HG02938 (cell line): ENCODE data around the gene DPY19L3.
"Not testable (repeated sequence)": the region's sequence is repeated elsewhere in the genome, so short reads cannot be mapped to it uniquely, and the experiment has no call there.

Experiments used
- ATAC-seq: cut with Tn5 transposase; IDR thresholded peaks from one replicate; pipeline ENCODE4 v1.9.1; 2021; ENCODE audit warnings: mild to moderate bottlenecking, moderate library complexity; ENCODE audit not compliant: unreplicated experiment

DPY19L3 gene

GRCh38 chr19:32392901-32393300 is 12.7 kb upstream of the DPY19L3 start:
- no peak for ATAC-seq

DNA sequence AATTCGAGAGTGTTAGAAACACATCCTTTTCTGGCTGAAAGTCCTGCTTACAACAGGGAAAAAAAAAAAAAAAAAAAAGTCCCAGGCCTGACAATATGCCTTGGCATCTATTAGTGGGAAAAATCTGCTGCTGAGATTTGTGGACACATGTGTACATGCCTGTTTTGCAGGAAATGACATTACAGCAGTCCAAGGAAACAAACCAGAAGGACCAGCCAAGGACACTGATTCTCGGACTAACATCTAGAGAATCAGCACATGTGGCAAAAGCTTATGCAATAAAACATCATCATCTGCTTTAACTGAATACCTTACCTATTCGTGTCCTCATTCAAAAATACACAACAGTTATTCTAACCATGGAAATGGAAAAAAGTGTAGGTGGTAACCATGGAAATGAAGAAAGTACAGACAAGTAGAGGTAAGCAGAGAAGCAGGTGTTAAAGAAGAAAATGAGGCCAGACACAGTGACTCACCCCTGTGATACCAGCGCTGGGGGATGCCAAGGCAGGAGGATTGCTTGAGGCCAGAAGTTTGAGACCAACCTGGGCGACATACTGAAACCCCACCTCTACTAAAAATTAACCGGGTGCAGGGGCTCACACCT is 9.4 kb upstream of the DPY19L3 start:
- ATAC-seq: no peak

- ATAC-seq: no peak
Observed at GRCh38 chr19:32397671-32398101, 7.9 kb upstream of the DPY19L3 start.

DNA sequence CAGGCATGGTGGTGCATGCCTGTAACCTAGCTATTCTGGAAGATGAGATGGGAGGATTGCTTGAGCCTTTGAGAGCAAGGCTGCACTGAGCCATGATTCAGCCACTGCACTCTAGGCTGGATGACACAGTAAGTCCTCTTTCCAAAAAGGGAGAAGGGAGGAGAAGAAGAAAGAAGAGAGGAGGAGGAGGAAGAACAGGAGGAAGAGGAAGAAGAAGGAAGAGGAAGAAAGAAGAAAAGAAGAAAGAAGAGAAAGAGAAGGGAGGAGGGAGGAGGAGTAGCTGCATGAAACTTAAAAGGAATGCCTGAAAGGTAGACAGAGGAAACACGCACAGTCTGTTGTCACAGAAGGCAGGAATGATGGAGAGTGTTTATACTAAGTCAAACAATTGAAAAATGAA is 3.6 kb upstream of the DPY19L3 start:
- no peak for ATAC-seq

- no peak for ATAC-seq
Observed at GRCh38 chr19:32403291-32403995, 2.1 kb upstream of the DPY19L3 start.

DNA sequence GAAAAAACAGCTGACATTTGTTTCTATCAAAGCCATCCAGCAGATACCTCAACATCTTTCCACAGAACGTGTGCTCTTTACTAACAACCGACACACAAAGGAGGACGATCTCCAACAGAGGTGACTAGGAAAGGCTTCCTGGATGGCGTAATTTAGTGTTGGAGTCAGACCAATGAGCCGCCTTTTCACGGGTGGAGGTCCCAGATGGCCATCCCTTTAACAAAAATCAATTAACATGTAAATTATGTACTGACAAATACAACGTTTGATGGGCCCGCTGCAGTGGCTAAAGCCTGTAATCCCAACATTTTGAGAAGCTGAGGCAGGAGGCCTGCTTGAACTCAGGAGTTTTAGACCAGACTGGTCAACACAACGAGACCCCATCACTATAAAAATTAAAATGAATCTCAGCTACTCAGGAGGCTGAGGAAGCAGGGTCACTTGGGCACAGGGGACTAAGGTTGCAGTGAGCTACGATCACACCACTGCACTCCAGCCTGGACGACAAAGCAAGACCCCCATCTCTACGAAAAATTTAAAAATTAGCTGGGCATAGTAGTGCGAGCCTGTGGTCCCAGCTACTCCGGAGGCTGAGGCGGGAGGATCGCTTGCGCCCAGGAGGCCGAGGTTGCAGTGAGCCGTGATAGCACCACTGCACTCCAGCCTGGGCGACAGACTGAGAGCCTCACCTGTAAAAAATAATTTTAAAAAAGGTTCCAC is 1.2 kb upstream of the DPY19L3 start:
- no peak for ATAC-seq

DNA sequence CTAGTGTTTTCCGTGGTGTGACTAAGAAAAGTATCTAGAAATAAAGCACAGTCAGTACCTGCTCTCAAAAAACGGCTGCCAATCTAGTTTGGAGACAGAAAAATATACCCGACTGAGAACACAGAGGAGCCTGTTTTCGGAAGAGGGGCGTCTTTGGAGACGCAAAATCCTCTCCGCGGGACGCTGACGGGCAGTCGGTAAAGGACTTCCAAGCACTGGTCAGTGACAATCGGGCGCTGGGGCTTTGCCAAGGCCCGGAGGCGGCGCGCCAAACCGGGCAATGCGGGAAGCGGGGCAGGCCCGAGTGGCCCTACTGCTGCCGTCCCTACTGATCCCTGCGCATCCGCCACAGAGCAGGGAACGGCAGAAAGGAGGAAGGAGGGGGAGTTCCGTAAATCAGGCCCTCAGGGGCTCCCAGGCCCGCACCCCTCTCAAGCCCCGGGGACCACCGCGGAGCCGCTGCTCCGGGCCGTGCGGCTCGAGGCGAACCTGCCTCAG is 588 bp upstream of the DPY19L3 start:
- ATAC-seq: peak; percentile 6

- no peak for ATAC-seq
Observed at GRCh38 chr19:32406161-32407003, 812 bp downstream of the DPY19L3 start.

- ATAC-seq: no peak
Observed at GRCh38 chr19:32407004-32407992, 1.7 kb downstream of the DPY19L3 start.

DNA sequence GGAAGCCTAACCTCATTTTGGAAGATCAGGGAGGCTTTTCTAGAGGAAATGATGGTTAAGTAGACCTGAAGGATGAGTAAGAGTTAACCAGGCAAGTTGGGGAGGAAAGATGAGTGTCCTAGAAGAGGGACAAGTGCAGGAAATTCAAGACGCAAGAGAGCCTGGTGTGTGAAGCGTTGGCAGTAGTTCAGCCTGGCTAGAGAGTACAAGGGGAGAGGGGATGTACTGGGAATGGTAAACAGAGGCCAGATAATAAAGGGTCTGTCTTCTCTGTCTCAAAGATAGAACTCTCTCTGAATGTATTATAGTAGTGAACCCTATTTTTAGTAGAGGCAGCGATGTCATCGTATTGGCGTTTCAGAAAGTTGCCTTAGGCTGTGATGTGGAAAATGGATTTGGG is 9.7 kb downstream of the DPY19L3 start:
- no peak for ATAC-seq

- no peak for ATAC-seq
Observed at GRCh38 chr19:32415669-32416068, 10.1 kb downstream of the DPY19L3 start.

- ATAC-seq: no peak
Observed at GRCh38 chr19:32416749-32417456, 11.3 kb downstream of the DPY19L3 start.

DNA sequence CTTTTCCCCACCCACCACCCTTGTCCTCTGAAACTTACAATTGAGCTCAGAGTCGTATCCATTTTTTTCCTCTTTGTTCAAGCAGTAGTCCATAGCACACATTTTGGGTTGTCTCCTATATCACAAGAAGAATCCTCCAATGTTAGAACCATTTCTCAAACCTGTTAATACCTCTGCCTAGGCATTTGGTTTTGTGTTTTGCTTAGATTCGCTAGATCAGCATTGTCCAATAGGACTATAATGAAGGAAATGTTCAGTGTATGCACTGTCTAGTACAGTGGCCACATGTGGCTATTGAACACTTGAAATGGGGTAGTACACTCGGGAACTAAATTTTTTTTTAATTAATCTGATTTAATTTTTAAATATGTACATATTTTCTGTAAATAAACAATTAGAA is 12.6 kb downstream of the DPY19L3 start:
- ATAC-seq: no peak

DNA sequence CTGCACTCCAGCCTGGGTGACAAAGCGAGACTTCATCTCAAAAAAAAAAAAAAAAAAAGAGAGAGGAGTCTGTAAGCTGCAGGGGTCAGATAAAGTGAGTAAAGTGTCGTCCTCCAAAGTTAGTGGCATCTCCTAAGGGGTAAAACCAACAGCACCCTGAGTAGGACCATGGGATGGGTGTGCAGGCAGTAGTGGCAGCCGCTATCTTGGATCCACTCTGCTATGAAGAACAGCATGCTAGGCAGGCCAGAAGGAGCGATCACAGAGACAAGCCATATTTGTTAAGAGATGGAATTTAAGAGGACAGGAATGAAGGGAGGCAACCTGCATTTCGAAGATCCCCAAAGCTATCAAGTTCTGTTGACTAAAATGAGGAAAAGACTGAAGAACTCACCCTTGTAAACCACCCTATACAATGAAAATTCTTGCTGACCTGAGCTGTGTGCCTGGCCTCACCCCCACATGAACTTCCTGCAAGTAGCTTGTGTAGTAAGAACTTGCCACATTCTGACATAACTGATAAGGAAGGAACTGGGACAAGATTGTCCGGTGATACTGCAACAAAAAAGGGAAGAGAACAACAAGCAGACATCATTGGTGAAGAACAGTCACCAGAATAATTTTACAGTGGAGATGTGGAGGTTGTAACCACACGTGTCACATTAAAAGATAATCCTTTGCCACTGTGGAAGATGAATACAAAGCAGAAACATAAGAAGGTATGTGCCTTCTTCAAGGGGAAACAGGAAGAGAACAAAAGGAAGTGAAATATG is 16.2 kb downstream of the DPY19L3 start:
- ATAC-seq: no peak

DNA sequence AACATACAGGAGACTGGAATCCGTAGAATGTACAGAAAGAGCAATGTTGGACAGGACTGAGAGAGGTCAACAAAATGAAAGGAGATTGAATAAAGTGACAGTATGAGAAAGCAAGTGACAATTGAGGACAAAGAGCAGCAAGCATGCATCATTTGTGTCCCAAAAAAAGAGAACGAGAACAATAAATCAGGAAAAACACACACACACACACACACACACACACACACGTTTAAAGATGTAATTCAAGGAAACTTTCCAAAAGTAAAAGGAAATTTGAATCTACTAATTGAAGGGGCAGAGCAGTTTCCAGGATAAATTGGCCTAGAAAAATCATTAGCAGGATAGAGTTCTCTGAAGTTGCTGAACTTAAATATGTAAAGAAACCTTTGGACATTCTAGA is 16.9 kb downstream of the DPY19L3 start:
- no peak for ATAC-seq

DNA sequence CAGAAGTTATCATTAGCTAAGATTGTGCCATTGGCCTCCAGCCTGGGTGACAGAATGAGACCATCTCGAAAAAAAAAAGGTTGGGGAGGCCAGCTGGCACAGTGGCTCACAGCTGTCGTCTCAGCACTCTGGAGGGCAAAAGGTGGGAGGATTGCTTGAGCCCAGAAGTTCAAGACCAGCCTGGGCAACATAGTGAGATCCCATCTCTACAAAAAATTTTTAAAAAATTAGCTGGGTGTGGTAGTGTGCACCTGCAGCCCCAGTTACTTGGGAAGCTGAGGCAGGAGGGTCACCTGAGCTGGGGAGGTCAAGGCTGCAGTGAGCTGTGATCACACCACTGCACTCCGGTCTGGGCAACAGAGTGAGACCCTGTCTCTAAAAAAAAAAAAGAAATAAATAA is 18.4 kb downstream of the DPY19L3 start:
- not testable (repeated sequence) for ATAC-seq

DNA sequence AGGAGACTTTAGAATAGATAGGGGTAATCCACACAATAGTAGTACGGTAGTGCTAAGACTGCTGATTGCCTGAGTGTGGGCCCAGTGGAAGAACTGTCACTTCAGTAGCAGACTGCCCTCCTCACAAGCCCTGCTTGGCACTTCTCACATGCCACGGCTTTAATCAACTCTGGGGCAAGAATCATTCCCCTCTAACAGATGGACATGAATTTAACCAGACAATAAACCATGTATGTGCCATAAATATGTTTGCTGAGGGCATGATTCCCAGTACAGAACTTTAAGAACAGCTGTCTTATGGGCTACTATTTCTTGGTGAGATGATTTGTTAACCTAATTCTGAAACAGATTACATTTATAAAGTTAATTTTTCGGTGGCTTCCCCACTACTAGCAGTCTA is 22.0 kb downstream of the DPY19L3 start:
- ATAC-seq: no peak

DNA sequence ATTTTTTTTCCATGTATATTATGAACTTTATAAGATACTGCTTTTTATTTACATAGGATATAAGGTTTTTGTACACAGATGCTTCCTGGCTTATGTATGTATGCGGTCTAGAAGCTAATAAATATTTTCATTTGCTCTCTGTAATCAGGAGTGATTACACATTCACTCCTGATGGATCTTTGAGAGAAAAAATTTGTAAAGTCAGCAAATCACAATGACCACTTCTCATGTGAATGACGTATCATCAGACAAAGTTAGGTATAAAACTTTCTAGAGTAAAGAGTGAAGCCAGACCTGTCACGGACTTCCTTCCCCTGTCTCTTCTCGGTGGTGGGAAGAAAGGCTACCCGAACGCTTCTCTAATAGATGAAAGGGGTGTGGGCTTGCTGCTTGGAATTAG is 31.1 kb downstream of the DPY19L3 start:
- ATAC-seq: no peak
